Ovary (tissue), 9 donors: ENCODE measurements around the gene GPR78. TPM values are rescaled to one million over a fixed set of nuclear protein-coding genes. Genes with fewer than 3 reads are reported as not detected.
A peak's percentile ranks its signal among the peaks of the same experiment; 100 is the strongest.

Experiments
- DNase-seq, 5 donors: peaks; one replicate each; pipeline ENCODE4 v3.0.0-alpha.2; 2019 to 2020
- H3K27ac ChIP-seq, 2 donors: fragments of 200-600 bp; one replicate each; pipeline versions ENCODE4 v1.5.1 to v1.8.0; 2019 to 2022
- H3K27me3 ChIP-seq: fragments of 200-600 bp; one replicate; pipeline ENCODE4 v1.8.0; 2022
- H3K36me3 ChIP-seq: fragments of 200-600 bp; sonication (generic); one replicate; pipeline ENCODE4 v1.5.1; 2019
- H3K4me1 ChIP-seq: one replicate; pipeline ENCODE4 v1.8.1; 2013; ENCODE audit warnings: mild to moderate bottlenecking, moderate library complexity; ENCODE audit not compliant: insufficient read depth
- H3K4me3 ChIP-seq: fragments of 200-600 bp; sonication (generic); one replicate; pipeline ENCODE4 v1.5.1; 2017
- H3K9me3 ChIP-seq, 2 donors: fragments of 200-600 bp in 1 of 2; sonication (generic) in 1 of 2; one replicate each; pipeline versions ENCODE4 v1.5.1 to v1.8.1; 2013 to 2019; ENCODE audit warnings: mild to moderate bottlenecking in 1 of 2, moderate library complexity in 1 of 2
- EP300 ChIP-seq: sonication (generic); formaldehyde crosslinking; IDR thresholded peaks from one replicate; pipeline ENCODE4 v1.6.1; 2017; ENCODE audit warnings: antibody characterized with exemption
- POLR2A ChIP-seq: fragments of 450-650 bp; IDR thresholded peaks from one replicate; pipeline ENCODE4 v1.6.1; 2017; ENCODE audit warnings: antibody characterized with exemption, mild to moderate bottlenecking, moderate library complexity
- WGBS, 3 donors: extraction: QIAGEN DNeasy Blood & Tissue Kit in 1 of 3; methylation state at CpG; one replicate each; pipeline versions ENCODE4 v1.1.5 to v1.1.7; 2013 to 2017; 5-methylcytosine and 5-hydroxymethylcytosine counted together
- intact Hi-C, 4 donors: fragments of 100-400 bp; cut with DNase I; formaldehyde crosslinking; loops; one replicate each; pipeline versions ENCODE4 v1.11.0 to v1.15.1; 2022 to 2023
- polyA plus RNA-seq, 2 donors: library from polyadenylated mRNA; stranded (reverse); fragments of 200-250 nt in 1 of 2; fragments of 350-450 nt in 1 of 2; fragmentation: Illumina TruSeq in 1 of 2; extraction: RNeasy Lipid Tissue Mini Kit (QIAGEN cat#74804) in 1 of 2; gene quantifications; one replicate each; pipeline ENCODE4 v1.2.3, GENCODE V29; 2013 to 2014
- total RNA-seq, 7 donors: library from RNA; depleted of rRNA in 2 of 7; stranded (reverse); fragments of >200 nt in 2 of 7; fragmentation: NEBNext Ultra II Directional in 3 of 7; extraction: Animal tissue kit (Norgen Biotek cat#: 25700) in 3 of 7; gene quantifications; one replicate each; pipeline versions ENCODE4 v1.1.0 to v1.2.4, GENCODE V29; 2016 to 2023
- TF ChIP-seq, protein P1 (sequence below), 3 donors: fragments of 450-650 bp in 2 of 3; fragments of 200-600 bp in 1 of 3; IDR thresholded peaks; one replicate each; pipeline versions ENCODE4 v1.5.1 to v1.8.0; 2016 to 2022; ENCODE audit warnings: antibody characterized with exemption in 3 of 3, mild to moderate bottlenecking in 1 of 3
- donor health status: DM: no; HTN: no; CAD: no; lungs with moderate emphysema.
- donor health status: DM: no; HTN: no; CAD: no.
- donor health status: Bipolar disorder and iron deficiency.
- donor health status: DM: yes; HTN: yes; CAD: no.
- donor health status: DM: no; HTN: no; CAD: no.
- donor health status: DM: yes; HTN: yes; CAD: no.

Gene GPR78
- total and polyA plus RNA-seq, 9 donors = 1.0 to 14.7 (median 5.4) TPM

DNA sequence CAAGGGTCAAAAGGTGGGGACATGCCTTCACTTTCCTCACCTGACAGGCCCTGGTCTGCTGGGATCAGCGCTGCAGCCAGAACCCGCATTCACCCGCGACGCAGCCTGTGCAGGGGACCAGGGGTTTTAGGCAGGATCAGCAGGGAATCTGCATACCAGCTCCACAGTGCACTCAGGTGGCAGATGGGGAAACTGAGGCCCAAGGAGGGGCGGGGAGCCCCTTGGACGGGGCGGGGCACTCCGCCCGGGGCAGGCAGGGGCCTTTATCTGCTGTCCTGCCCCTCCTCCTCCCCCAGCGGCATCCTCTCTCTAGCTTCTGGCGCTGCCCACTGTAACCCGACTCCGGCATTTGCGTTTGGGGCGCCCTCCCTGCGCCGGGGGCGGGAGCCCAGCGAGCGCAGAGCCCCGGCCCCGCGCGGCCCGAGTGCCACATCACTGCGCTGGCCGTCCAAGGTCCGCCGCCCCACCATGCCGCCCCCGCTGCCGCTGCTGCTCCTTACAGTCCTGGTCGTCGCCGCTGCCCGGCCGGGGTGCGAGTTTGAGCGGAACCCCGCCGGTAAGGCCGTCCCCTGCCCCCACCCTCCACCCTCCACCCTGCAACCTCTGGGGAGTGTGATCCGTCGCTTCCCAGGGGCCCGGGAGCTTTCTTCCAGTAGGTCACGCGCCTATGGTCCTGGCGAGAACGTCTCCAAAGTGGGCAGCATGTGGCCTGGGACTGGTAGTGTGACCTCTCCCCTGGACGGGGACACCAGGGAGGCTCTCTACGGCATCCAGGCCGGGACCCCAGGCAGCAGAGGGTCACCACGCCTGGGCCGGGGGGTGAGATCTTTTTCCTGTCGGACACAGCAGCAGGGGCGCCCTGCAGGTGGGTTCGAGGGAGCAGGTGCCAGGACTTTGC lies 12.4 kb downstream of the GPR78 start, which contains the start of gene CPZ:
Gene CPZ (plus strand): TSS at position 400 of the 898 bp plus-strand sequence. CDS start 69 bp downstream, at position 469.
- DNase-seq = peak; percentile 83 to 91 (median 88)
- Histone ChIP-seq H3K27ac (peak within 1 kb of the TSS; percentile 83 to 87), H3K9me3 (no peaks in the 10 kb centered on the region), H3K27me3 (no peaks in the 10 kb centered on the region), H3K4me3 (peak within 1 kb of the TSS; percentile 45), H3K36me3 (no peaks in the 10 kb centered on the region), H3K4me1 (peaks cover 23% of the 10 kb centered on the region)
- WGBS, 3 donors = 5 to 7% (median 5%) methylated on average over 46 to 58 of the region's 58 CpGs
- intact Hi-C loops = loop anchor here in 2 of 4 donors (2.0 kb wide), 2 partner anchors 120 to 124 kb away; no protein-coding TSS in a partner anchor
- TF ChIP-seq, protein P1, sequence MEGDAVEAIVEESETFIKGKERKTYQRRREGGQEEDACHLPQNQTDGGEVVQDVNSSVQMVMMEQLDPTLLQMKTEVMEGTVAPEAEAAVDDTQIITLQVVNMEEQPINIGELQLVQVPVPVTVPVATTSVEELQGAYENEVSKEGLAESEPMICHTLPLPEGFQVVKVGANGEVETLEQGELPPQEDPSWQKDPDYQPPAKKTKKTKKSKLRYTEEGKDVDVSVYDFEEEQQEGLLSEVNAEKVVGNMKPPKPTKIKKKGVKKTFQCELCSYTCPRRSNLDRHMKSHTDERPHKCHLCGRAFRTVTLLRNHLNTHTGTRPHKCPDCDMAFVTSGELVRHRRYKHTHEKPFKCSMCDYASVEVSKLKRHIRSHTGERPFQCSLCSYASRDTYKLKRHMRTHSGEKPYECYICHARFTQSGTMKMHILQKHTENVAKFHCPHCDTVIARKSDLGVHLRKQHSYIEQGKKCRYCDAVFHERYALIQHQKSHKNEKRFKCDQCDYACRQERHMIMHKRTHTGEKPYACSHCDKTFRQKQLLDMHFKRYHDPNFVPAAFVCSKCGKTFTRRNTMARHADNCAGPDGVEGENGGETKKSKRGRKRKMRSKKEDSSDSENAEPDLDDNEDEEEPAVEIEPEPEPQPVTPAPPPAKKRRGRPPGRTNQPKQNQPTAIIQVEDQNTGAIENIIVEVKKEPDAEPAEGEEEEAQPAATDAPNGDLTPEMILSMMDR (IDR thresholded peaks at IDR 0.05) = peak in 1 of 3 donors; percentile 7
- TF ChIP-seq POLR2A = peak; percentile 51
- TF ChIP-seq EP300 = no peak

DNA sequence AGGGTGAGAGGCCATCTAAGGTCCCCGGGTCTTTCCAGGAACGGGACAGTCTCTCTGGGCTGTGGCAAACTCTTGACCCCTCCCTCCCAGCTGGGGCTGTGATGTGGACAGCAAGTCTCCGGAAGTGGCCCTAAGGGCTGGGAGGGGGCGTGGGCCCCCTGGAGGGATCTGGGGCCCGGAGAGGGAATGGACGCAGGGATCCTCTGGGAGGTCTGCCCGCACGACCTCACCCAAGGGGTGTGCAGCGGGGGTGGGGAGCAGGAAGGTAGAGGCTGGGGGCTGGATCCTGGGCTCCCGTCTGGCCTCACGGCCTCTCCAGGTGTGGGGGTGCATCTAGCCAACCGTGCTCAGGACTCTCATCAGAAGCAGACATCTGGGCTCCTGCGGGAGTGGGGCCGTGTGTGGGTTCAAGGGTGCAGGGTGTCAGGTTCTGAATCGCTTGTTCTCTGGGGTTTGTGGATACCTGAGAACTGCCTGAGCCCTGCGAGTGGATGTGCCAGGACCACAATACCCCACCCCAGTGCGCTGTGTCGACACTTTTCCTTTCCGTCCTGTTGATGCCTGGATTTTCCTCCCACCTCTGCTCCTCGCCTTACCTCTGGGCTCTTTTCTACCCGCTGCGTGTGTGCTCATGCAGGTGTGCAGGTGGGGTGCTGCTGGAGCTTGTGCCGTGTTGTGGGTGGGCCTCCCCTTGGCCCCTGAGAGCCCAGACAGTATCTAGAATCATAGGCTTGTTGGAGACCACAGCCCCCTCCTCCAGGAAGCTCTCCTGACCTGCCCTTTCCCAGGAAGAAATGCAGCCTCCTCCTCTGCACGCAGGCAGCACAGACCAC lies 13.3 kb downstream of the GPR78 start:
- H3K27ac ChIP-seq = peak overlapping the region; percentile 83 to 87
- H3K36me3 ChIP-seq = no peaks in the 10 kb centered on the region
- H3K4me1 ChIP-seq = peaks cover 30% of the 10 kb centered on the region
- H3K9me3 ChIP-seq = no peaks in the 10 kb centered on the region
- H3K27me3 ChIP-seq = no peaks in the 10 kb centered on the region
- WGBS, 3 donors = 5 to 14% (median 9%) methylated on average over 24 of the region's 24 CpGs
- peak; percentile 52 to 70 (median 62) for DNase-seq
- intact Hi-C loops = loop anchor here in 3 of 4 donors (1.0 to 2.0 kb wide), 3 partner anchors 121 to 125 kb away; no protein-coding TSS in a partner anchor
- TF ChIP-seq EP300 = no peak
- TF ChIP-seq POLR2A = no peak
- TF ChIP-seq, protein P1 (IDR thresholded peaks at IDR 0.05) = no peak
- peak overlapping the region; percentile 45 for H3K4me3 ChIP-seq

DNA sequence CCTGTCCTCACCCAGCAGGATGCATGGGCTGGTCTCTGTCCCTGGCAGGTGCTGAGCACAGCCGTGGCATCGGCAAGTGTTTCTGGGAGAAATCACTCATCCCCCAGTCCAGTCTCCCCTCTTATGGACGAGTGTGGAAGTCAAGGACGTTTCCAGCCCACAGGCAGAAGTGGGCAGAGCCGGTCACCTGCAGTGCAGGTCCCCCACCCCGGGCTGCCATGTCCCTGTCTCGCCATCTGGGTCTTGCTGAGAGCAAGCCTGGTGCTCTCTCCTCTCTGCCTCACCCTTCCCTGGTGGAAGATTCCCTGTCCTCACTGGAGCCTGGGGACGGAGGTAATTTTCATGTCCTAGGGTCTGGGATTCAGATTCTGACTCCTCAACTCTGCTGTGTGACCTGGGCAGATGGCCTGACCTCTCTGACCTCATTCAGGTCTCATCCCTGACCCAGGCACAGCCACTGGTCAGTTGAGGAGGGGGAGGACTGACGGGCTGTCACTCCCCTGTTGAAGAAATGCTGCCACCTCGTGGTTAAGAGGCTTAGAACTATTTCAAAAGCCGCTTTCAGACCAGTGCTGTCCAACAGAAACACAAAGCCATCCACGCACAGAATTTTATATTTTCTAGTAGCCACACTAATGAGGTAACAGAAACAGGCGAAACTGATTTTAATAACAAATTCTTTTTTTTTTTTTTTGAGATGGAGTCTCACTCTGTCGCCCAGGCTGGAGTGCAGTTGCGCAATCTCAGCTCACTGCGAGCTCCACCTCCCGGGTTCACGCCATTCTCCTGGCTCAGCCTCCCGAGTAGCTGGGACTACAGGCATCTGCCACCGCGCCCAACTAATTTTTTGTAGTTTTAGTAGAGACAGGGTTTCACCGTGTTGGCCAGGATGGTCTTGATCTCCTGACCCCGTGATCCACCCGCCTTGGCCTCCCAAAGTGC lies 14.2 kb downstream of the GPR78 start:
- Histone ChIP-seq H3K4me1 (peaks cover 39% of the 10 kb centered on the region), H3K4me3 (peak overlapping the region; percentile 45), H3K27me3 (no peaks in the 10 kb centered on the region), H3K36me3 (no peaks in the 10 kb centered on the region), H3K27ac (peak overlapping the region; percentile 83 to 87), H3K9me3 (no peaks in the 10 kb centered on the region)
- intact Hi-C loops = loop anchor here in 1 of 4 donors (1.0 kb wide), 1 partner anchor 125 kb away; no protein-coding TSS in a partner anchor
- WGBS, 3 donors = 24 to 27% (median 25%) methylated on average over 24 of the region's 24 CpGs
- TF ChIP-seq, protein P1 (IDR thresholded peaks at IDR 0.05) = peak; percentile 66 to 87 (median 80)
- TF ChIP-seq POLR2A (no peak), EP300 (no peak)
- DNase-seq = peak; percentile 73 to 85 (median 76)
